Endothelial cell (in vitro differentiated cells): Measurements from ENCODE around the gene EEF2KMT. TPM values are rescaled to one million over a fixed set of nuclear protein-coding genes. Genes with fewer than 3 reads are reported as not detected.

ENCODE experiments used
- DNase-seq: peaks from one replicate; pipeline ENCODE4 v3.0.0; 2021; ENCODE audit warnings: low spot score
- H3K27ac Mint-ChIP-seq: one replicate; pipeline ENCODE4 v1.8.0; 2021; ENCODE audit warnings: mixed read lengths, inconsistent platforms; ENCODE audit not compliant: unreplicated experiment
- H3K27me3 Mint-ChIP-seq: one replicate; pipeline ENCODE4 v1.8.0; 2021; ENCODE audit warnings: mild to moderate bottlenecking, moderate library complexity, mixed read lengths, inconsistent platforms; ENCODE audit not compliant: unreplicated experiment
- H3K36me3 Mint-ChIP-seq: one replicate; pipeline ENCODE4 v1.8.0; 2021; ENCODE audit warnings: mild to moderate bottlenecking, low read depth, mixed read lengths, inconsistent platforms; ENCODE audit not compliant: unreplicated experiment
- H3K4me1 Mint-ChIP-seq: one replicate; pipeline ENCODE4 v1.8.0; 2021; ENCODE audit warnings: mild to moderate bottlenecking, mixed read lengths, inconsistent platforms; ENCODE audit not compliant: unreplicated experiment
- H3K4me3 Mint-ChIP-seq: one replicate; pipeline ENCODE4 v1.8.0; 2021; ENCODE audit warnings: mild to moderate bottlenecking, mixed read lengths, inconsistent platforms; ENCODE audit not compliant: unreplicated experiment
- H3K9me3 Mint-ChIP-seq: one replicate; pipeline ENCODE4 v1.8.0; 2021; ENCODE audit warnings: mixed read lengths, inconsistent platforms; ENCODE audit not compliant: unreplicated experiment
- total RNA-seq: library from RNA; stranded (reverse); fragmentation: NEBNext Ultra II Directional; extraction: Animal tissue kit (Norgen Biotek cat#: 25700); gene quantifications from one replicate; pipeline ENCODE4 v1.2.1, GENCODE V29; 2021; ENCODE audit not compliant: unreplicated experiment
- TF ChIP-seq, protein P1 (sequence below): fragments of 200-600 bp; sonication (generic); IDR thresholded peaks from one replicate; pipeline ENCODE4 v1.5.0; 2021; ENCODE audit warnings: antibody characterized with exemption; ENCODE audit not compliant: unreplicated experiment

EEF2KMT gene
- total RNA-seq, 1 donor from 2014 or later: 6.7 TPM

DNA sequence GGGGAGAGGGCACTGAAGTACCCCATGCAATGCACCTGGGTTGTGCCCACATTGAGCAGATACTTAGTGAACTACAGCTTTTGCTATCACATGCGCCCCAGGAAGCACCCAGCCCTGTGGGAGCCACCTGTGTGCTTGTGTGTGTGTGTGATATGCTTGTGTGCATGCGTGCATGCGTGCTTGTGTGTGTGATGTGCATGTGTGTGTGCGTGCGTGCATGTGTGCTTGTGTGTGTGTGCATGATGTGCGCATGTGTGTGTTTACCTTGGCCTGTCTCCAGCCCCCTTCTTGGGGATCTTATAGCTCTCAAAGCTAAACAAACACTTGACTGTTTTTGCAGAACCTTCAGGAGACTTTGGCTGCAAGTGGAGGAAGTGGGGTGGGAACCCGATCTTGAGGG lies 32.7 kb downstream of the EEF2KMT start:
- H3K4me3 Mint-ChIP-seq: no peak overlapping the region
- H3K9me3 Mint-ChIP-seq: no peaks in the 10 kb centered on the region
- peaks cover 4% of the 10 kb centered on the region for H3K27me3 Mint-ChIP-seq
- H3K27ac Mint-ChIP-seq: no peak overlapping the region
- no peaks in the 10 kb centered on the region for H3K36me3 Mint-ChIP-seq
- no peaks in the 10 kb centered on the region for H3K4me1 Mint-ChIP-seq
- TF ChIP-seq, protein P1, sequence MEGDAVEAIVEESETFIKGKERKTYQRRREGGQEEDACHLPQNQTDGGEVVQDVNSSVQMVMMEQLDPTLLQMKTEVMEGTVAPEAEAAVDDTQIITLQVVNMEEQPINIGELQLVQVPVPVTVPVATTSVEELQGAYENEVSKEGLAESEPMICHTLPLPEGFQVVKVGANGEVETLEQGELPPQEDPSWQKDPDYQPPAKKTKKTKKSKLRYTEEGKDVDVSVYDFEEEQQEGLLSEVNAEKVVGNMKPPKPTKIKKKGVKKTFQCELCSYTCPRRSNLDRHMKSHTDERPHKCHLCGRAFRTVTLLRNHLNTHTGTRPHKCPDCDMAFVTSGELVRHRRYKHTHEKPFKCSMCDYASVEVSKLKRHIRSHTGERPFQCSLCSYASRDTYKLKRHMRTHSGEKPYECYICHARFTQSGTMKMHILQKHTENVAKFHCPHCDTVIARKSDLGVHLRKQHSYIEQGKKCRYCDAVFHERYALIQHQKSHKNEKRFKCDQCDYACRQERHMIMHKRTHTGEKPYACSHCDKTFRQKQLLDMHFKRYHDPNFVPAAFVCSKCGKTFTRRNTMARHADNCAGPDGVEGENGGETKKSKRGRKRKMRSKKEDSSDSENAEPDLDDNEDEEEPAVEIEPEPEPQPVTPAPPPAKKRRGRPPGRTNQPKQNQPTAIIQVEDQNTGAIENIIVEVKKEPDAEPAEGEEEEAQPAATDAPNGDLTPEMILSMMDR: no peak
- no peak for DNase-seq

DNA sequence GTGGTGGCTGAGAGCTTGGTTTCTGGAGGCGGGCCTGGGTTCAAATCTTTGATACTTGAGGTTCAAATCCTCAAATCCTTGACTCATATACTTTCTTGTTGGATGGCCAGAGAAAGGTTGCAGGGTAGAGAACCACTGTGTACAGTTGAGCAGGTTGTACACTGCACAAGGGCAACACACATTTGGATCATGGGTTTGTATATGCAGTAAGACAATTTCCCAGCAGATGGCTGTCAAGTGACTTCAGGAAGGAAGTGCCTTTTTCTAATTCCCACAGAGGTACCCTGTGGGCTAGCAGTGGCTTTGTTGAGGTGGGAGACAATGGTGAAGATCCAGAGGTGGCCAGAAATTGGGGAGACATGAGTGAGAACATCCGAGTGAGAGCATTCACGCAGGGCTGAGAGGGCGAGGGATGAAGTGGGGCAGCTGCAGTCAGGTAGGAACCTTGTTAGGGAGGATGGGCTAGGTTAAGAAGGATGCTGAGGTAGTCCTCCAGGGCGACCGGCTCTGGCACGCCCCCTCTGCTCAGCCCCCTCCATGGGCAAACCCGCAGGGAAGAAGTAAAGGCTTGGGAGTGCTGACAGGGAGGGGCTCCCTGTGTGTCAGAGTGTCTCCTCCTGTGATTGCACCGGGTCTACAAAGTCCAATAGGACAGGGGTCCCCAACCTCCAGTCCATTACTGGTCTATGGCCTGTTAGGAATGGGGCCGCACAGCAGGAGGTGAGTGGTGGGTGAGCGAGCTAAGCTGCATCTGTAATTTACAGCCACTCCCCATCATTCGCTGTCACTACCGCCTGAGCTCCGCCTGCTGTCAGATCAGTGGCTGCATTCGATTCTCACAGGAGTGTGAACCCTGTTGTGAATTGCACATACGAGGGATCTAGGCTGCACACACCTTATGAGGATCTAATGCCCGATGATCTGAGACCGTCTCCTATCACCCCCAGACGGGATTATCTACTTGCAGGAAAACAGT lies 34.5 kb downstream of the EEF2KMT start:
- Mint-ChIP-seq H3K36me3 (no peaks in the 10 kb centered on the region), H3K4me1 (peaks cover 2% of the 10 kb centered on the region), H3K27me3 (peaks cover 4% of the 10 kb centered on the region), H3K4me3 (no peak overlapping the region), H3K27ac (no peak overlapping the region), H3K9me3 (no peaks in the 10 kb centered on the region)
- no peak for DNase-seq
- TF ChIP-seq, protein P1: no peak

DNA sequence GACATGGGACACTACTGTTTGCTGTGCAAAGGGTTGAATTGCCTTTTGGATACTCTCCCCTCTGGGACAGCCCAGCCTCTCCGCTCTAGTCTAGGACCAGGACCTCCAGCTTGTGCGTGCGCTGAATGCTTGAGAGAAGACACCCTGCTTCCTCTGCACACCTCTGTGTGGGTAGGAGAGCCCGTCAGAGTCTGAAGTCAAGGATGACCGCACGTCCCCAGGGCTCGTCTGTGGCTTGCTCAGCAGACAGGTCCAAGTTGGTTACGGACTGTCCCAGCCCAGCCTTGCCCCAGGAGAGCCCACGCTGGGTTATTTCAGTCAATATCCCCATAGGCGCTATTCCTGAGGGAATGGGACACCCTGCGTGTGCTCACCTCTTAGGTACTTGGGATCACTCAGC lies 35.5 kb downstream of the EEF2KMT start:
- TF ChIP-seq, protein P1: no peak
- Mint-ChIP-seq H3K36me3 (no peaks in the 10 kb centered on the region), H3K4me3 (no peak overlapping the region)

DNA sequence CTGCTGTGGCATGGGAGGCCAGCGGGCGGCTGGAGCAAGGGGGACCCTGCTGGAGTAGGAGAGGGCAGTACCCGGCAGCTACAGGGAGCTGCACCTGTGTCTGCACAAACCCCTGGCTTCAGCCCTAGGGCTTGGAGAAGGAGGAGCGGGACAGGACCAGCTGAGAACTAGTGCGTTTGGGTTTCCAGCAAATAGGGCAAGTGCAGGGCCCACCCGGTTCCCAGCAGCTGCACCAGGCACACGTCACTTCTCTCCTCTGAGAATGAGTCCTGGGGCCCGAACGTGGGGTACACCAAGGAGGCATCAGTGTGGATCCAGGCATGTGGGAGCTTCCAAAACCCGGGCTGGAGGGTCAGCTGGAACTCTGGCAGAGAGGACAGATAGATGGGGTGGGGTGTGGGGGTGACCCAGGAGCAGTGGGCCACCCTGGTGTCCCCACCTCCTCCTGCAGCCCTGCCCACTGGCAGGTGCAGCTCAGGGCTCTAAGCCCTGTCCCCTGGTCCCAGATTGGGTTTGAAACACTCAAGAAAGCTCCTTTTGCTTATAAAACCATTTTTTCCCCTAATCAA lies 37.4 kb downstream of the EEF2KMT start:
- H3K36me3 Mint-ChIP-seq: no peaks in the 10 kb centered on the region
- H3K4me3 Mint-ChIP-seq: no peak overlapping the region
- no peak for DNase-seq
- H3K27me3 Mint-ChIP-seq: peaks cover 7% of the 10 kb centered on the region
- peaks cover 3% of the 10 kb centered on the region for H3K4me1 Mint-ChIP-seq
- no peak overlapping the region for H3K27ac Mint-ChIP-seq
- TF ChIP-seq, protein P1: no peak
- H3K9me3 Mint-ChIP-seq: no peaks in the 10 kb centered on the region

More for the DNA sequence above, 35.5 kb downstream of the EEF2KMT start:
- Mint-ChIP-seq H3K27ac (no peak overlapping the region), H3K4me1 (peaks cover 3% of the 10 kb centered on the region), H3K27me3 (peaks cover 4% of the 10 kb centered on the region), H3K9me3 (no peaks in the 10 kb centered on the region)
- no peak for DNase-seq
